Mucosa of rectum (tissue), 2 donors: ENCODE results near the gene MMAB.

Experiments
- H3K27ac ChIP-seq, 2 donors: one replicate each; pipeline ENCODE4 v1.7.0; 2013; ENCODE audit warnings: inconsistent platforms in 2 of 2, low read depth in 2 of 2, low read length in 2 of 2
- H3K27me3 ChIP-seq, 2 donors: one replicate each; pipeline ENCODE4 v1.7.0; 2013; ENCODE audit warnings: low read length in 2 of 2; ENCODE audit not compliant: control insufficient read depth in 2 of 2, insufficient read depth in 2 of 2
- H3K36me3 ChIP-seq, 2 donors: one replicate each; pipeline ENCODE4 v1.7.0; 2013; ENCODE audit warnings: low read length in 2 of 2; ENCODE audit not compliant: control insufficient read depth in 2 of 2, insufficient read depth in 2 of 2
- H3K4me1 ChIP-seq, 2 donors: one replicate each; pipeline ENCODE4 v1.7.0; 2013; ENCODE audit warnings: low read length in 2 of 2, mild to moderate bottlenecking in 1 of 2; ENCODE audit not compliant: control insufficient read depth in 2 of 2, insufficient read depth in 2 of 2
- H3K4me3 ChIP-seq, 2 donors: one replicate each; pipeline ENCODE4 v1.7.0; 2013; ENCODE audit warnings: low read length in 2 of 2
- H3K9ac ChIP-seq, 2 donors: one replicate each; pipeline ENCODE4 v1.7.0; 2013; ENCODE audit warnings: low read length in 2 of 2, low read depth in 1 of 2, mild to moderate bottlenecking in 1 of 2
- H3K9me3 ChIP-seq, 2 donors: one replicate each; pipeline ENCODE4 v1.7.0; 2013; ENCODE audit warnings: low read length in 2 of 2; ENCODE audit not compliant: control insufficient read depth in 2 of 2
- donor health status: healthy.
- donor health status: Normal muscosa, but diverticular disease.

The MMAB gene

GRCh38 chr12:109595321-109595902, 22.1 kb upstream of the MMAB start:
- Histone ChIP-seq H3K9me3 (no peaks in the 10 kb centered on the region), H3K36me3 (peaks cover 0 to 12% of the 10 kb centered on the region in 2 donors), H3K27ac (no peak overlapping the region), H3K27me3 (no peaks in the 10 kb centered on the region), H3K4me1 (peaks cover 0 to 5% of the 10 kb centered on the region in 2 donors), H3K4me3 (no peak overlapping the region), H3K9ac (no peak overlapping the region)

GRCh38 chr12:109594556-109595317, 21.4 kb upstream of the MMAB start:
- no peaks in the 10 kb centered on the region for H3K27me3 ChIP-seq
- no peaks in the 10 kb centered on the region for H3K9me3 ChIP-seq
- no peak overlapping the region for H3K9ac ChIP-seq
- H3K4me3 ChIP-seq: no peak overlapping the region
- H3K4me1 ChIP-seq: peaks cover 0 to 5% of the 10 kb centered on the region in 2 donors
- H3K27ac ChIP-seq: no peak overlapping the region
- H3K36me3 ChIP-seq: peaks cover 0 to 12% of the 10 kb centered on the region in 2 donors

GRCh38 chr12:109592905-109593272, 19.6 kb upstream of the MMAB start:
- peaks cover 0 to 14% of the 10 kb centered on the region in 2 donors for H3K36me3 ChIP-seq

GRCh38 chr12:109592195-109592904, 19.0 kb upstream of the MMAB start:
- Histone ChIP-seq H3K9ac (no peak overlapping the region), H3K4me3 (no peak overlapping the region), H3K36me3 (peaks cover 0 to 14% of the 10 kb centered on the region in 2 donors), H3K9me3 (no peaks in the 10 kb centered on the region), H3K27ac (no peak overlapping the region), H3K27me3 (no peaks in the 10 kb centered on the region), H3K4me1 (no peaks in the 10 kb centered on the region)

More at GRCh38 chr12:109592905-109593272, 19.6 kb upstream of the MMAB start:
- Histone ChIP-seq H3K27me3 (no peaks in the 10 kb centered on the region), H3K9ac (no peak overlapping the region), H3K27ac (no peak overlapping the region), H3K9me3 (no peaks in the 10 kb centered on the region), H3K4me3 (no peak overlapping the region), H3K4me1 (peaks cover 0 to 2% of the 10 kb centered on the region in 2 donors)

- Histone ChIP-seq H3K27ac (no peak overlapping the region), H3K9ac (no peak overlapping the region), H3K4me1 (no peaks in the 10 kb centered on the region), H3K4me3 (no peak overlapping the region), H3K36me3 (peaks cover 6 to 23% of the 10 kb centered on the region in 2 donors), H3K9me3 (no peaks in the 10 kb centered on the region), H3K27me3 (no peaks in the 10 kb centered on the region)
Measured at GRCh38 chr12:109591041-109591440, 17.7 kb upstream of the MMAB start.

- Histone ChIP-seq H3K27me3 (no peaks in the 10 kb centered on the region), H3K4me1 (no peaks in the 10 kb centered on the region), H3K9me3 (no peaks in the 10 kb centered on the region), H3K4me3 (no peak overlapping the region), H3K27ac (no peak overlapping the region), H3K9ac (no peak overlapping the region), H3K36me3 (peaks cover 6 to 23% of the 10 kb centered on the region in 2 donors)
Measured at GRCh38 chr12:109590566-109590965, 17.3 kb upstream of the MMAB start.

GRCh38 chr12:109589691-109590245, 16.5 kb upstream of the MMAB start:
- H3K9ac ChIP-seq: no peak overlapping the region
- no peak overlapping the region for H3K4me3 ChIP-seq
- peaks cover 11 to 26% of the 10 kb centered on the region in 2 donors for H3K36me3 ChIP-seq
- no peaks in the 10 kb centered on the region for H3K4me1 ChIP-seq
- no peak overlapping the region for H3K27ac ChIP-seq
- H3K27me3 ChIP-seq: no peaks in the 10 kb centered on the region
- no peaks in the 10 kb centered on the region for H3K9me3 ChIP-seq

GRCh38 chr12:109589240-109589590, 15.9 kb upstream of the MMAB start:
- no peaks in the 10 kb centered on the region for H3K9me3 ChIP-seq
- no peaks in the 10 kb centered on the region for H3K27me3 ChIP-seq
- no peak overlapping the region for H3K9ac ChIP-seq
- peaks cover 12 to 25% of the 10 kb centered on the region in 2 donors for H3K36me3 ChIP-seq
- no peak overlapping the region for H3K4me3 ChIP-seq
- H3K27ac ChIP-seq: no peak overlapping the region
- H3K4me1 ChIP-seq: no peaks in the 10 kb centered on the region

- Histone ChIP-seq H3K4me3 (no peak overlapping the region), H3K4me1 (no peaks in the 10 kb centered on the region), H3K27me3 (no peaks in the 10 kb centered on the region), H3K9me3 (no peaks in the 10 kb centered on the region), H3K27ac (no peak overlapping the region), H3K9ac (no peak overlapping the region), H3K36me3 (peaks cover 12 to 29% of the 10 kb centered on the region in 2 donors)
Measured at GRCh38 chr12:109588461-109589239, 15.3 kb upstream of the MMAB start.
